ENCODE measurements around the gene UBXN7.
"Not testable (repeated sequence)": the region's sequence is repeated elsewhere in the genome, so short reads cannot be mapped to it uniquely, and the experiment has no call there.

Gene UBXN7

DNA sequence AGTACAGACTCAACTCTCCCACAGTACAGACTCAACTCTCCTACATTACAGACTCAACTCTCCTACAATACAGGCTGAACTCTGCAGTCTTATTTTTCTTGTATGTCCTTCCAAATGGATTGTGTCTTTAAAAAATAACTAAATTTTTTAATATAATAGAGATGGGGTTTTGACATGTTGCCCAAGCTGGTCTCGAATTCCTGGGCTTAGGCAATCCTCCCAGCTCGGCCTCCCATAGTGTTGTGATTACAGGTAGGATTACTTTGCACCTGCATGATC is 31.2 kb upstream of the UBXN7 start:
- ATAC-seq = no peak
- TF ChIP-seq RARB (CRISPR knock-in tag; IDR thresholded peaks at IDR 0.05) (no peak), OSR1 (CRISPR knock-in tag; IDR thresholded peaks at IDR 0.05) (no peak), ARNTL (CRISPR knock-in tag; IDR thresholded peaks at IDR 0.05; ENCODE audit: borderline replicate concordance, low read depth) (no peak), SNAI2 (CRISPR knock-in tag; IDR thresholded peaks at IDR 0.05) (no peak), ZNF70 (CRISPR knock-in tag; IDR thresholded peaks at IDR 0.05) (no peak)
- TF ChIP-seq, protein P1, sequence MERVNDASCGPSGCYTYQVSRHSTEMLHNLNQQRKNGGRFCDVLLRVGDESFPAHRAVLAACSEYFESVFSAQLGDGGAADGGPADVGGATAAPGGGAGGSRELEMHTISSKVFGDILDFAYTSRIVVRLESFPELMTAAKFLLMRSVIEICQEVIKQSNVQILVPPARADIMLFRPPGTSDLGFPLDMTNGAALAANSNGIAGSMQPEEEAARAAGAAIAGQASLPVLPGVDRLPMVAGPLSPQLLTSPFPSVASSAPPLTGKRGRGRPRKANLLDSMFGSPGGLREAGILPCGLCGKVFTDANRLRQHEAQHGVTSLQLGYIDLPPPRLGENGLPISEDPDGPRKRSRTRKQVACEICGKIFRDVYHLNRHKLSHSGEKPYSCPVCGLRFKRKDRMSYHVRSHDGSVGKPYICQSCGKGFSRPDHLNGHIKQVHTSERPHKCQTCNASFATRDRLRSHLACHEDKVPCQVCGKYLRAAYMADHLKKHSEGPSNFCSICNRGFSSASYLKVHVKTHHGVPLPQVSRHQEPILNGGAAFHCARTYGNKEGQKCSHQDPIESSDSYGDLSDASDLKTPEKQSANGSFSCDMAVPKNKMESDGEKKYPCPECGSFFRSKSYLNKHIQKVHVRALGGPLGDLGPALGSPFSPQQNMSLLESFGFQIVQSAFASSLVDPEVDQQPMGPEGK (CRISPR knock-in tag; IDR thresholded peaks at IDR 0.05; ENCODE audit: borderline replicate concordance) = no peak
- TF ChIP-seq, protein P2, sequence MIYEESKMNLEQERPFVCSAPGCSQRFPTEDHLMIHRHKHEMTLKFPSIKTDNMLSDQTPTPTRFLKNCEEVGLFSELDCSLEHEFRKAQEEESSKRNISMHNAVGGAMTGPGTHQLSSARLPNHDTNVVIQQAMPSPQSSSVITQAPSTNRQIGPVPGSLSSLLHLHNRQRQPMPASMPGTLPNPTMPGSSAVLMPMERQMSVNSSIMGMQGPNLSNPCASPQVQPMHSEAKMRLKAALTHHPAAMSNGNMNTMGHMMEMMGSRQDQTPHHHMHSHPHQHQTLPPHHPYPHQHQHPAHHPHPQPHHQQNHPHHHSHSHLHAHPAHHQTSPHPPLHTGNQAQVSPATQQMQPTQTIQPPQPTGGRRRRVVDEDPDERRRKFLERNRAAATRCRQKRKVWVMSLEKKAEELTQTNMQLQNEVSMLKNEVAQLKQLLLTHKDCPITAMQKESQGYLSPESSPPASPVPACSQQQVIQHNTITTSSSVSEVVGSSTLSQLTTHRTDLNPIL (CRISPR knock-in tag; IDR thresholded peaks at IDR 0.05; ENCODE audit: low read depth) = no peak

DNA sequence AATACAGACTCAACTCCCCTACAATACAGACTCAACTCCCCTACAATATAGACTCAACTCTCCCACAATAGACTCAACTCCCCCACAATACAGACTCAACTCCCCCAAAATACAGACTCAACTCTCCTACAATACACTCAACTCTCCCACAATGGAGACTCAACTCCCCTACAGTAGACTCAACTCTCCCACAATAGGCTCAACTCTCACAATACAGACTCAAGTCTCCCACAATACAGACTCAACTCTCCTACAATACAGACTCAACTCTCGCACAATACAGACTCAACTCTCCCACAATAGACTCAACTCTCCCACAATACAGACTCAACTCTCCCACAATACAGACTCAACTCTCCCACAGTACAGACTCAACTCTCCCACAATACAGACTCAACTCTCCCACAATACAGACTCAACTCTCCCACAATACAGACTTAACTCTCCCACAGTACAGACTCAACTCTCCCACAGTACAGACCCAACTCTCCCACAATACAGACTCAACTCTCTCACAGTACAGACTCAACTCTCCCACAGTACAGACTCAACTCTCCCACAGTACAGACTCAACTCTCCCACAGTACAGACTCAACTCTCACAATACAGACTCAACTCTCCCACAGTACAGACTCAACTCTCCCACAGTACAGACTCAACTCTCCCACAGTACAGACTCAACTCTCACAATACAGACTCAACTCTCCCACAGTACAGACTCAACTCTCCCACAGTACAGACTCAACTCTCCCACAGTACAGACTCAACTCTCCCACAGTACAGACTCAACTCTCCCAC is 30.7 kb upstream of the UBXN7 start:
- not testable (repeated sequence) for ATAC-seq

DNA sequence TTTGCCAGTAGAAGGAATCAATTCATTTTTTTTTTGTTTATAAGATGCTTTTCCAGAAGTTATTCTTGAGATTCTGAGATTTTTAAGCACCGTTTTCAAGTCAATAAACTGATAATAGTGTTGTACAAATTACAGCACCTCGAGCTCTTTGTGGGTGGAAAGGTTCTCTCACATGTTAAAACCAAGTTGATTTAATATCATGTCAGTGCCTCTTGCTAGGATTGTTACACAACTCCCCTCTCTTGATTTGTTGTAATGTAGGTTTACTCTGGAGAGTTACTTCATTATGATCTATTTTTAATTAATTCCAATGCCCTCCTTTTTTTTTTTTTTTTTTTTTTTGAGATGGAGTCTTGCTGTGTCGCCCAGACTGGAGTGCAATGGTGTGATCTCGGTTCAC is 25.8 kb upstream of the UBXN7 start:
- no peak for TF ChIP-seq ZC3H10 (CRISPR knock-in tag; IDR thresholded peaks at IDR 0.05)
- TF ChIP-seq, protein P1 (CRISPR knock-in tag; IDR thresholded peaks at IDR 0.05; ENCODE audit: borderline replicate concordance) = no peak
- TF ChIP-seq ZFP3 (CRISPR knock-in tag; IDR thresholded peaks at IDR 0.05) = no peak
- TF ChIP-seq, protein P3, sequence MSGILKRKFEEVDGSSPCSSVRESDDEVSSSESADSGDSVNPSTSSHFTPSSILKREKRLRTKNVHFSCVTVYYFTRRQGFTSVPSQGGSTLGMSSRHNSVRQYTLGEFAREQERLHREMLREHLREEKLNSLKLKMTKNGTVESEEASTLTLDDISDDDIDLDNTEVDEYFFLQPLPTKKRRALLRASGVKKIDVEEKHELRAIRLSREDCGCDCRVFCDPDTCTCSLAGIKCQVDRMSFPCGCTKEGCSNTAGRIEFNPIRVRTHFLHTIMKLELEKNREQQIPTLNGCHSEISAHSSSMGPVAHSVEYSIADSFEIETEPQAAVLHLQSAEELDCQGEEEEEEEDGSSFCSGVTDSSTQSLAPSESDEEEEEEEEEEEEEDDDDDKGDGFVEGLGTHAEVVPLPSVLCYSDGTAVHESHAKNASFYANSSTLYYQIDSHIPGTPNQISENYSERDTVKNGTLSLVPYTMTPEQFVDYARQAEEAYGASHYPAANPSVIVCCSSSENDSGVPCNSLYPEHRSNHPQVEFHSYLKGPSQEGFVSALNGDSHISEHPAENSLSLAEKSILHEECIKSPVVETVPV (CRISPR knock-in tag; IDR thresholded peaks at IDR 0.05) = no peak
- TF ChIP-seq SNAI2 (CRISPR knock-in tag; IDR thresholded peaks at IDR 0.05) = no peak
- no peak for TF ChIP-seq ZFP30 (CRISPR knock-in tag; IDR thresholded peaks at IDR 0.05)
- TF ChIP-seq, protein P4, sequence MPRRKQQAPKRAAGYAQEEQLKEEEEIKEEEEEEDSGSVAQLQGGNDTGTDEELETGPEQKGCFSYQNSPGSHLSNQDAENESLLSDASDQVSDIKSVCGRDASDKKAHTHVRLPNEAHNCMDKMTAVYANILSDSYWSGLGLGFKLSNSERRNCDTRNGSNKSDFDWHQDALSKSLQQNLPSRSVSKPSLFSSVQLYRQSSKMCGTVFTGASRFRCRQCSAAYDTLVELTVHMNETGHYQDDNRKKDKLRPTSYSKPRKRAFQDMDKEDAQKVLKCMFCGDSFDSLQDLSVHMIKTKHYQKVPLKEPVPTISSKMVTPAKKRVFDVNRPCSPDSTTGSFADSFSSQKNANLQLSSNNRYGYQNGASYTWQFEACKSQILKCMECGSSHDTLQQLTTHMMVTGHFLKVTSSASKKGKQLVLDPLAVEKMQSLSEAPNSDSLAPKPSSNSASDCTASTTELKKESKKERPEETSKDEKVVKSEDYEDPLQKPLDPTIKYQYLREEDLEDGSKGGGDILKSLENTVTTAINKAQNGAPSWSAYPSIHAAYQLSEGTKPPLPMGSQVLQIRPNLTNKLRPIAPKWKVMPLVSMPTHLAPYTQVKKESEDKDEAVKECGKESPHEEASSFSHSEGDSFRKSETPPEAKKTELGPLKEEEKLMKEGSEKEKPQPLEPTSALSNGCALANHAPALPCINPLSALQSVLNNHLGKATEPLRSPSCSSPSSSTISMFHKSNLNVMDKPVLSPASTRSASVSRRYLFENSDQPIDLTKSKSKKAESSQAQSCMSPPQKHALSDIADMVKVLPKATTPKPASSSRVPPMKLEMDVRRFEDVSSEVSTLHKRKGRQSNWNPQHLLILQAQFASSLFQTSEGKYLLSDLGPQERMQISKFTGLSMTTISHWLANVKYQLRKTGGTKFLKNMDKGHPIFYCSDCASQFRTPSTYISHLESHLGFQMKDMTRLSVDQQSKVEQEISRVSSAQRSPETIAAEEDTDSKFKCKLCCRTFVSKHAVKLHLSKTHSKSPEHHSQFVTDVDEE (CRISPR knock-in tag; IDR thresholded peaks at IDR 0.05) = no peak
- no peak for TF ChIP-seq TOX (CRISPR knock-in tag; IDR thresholded peaks at IDR 0.05; ENCODE audit: borderline replicate concordance)
- no peak for TF ChIP-seq BACH2 (CRISPR knock-in tag; IDR thresholded peaks at IDR 0.05; ENCODE audit: borderline replicate concordance)
- TF ChIP-seq ARNTL (CRISPR knock-in tag; IDR thresholded peaks at IDR 0.05; ENCODE audit: borderline replicate concordance, low read depth) = no peak
- TF ChIP-seq ZNF70 (CRISPR knock-in tag; IDR thresholded peaks at IDR 0.05) = no peak
- TF ChIP-seq, protein P2 (CRISPR knock-in tag; IDR thresholded peaks at IDR 0.05; ENCODE audit: low read depth) = no peak
- TF ChIP-seq PPARA (CRISPR knock-in tag; IDR thresholded peaks at IDR 0.05; ENCODE audit: borderline replicate concordance) = no peak
- no peak for TF ChIP-seq ESRRG (CRISPR knock-in tag; IDR thresholded peaks at IDR 0.05)
- TF ChIP-seq ZNF8 (CRISPR knock-in tag; IDR thresholded peaks at IDR 0.05) = no peak
- TF ChIP-seq, protein P5, sequence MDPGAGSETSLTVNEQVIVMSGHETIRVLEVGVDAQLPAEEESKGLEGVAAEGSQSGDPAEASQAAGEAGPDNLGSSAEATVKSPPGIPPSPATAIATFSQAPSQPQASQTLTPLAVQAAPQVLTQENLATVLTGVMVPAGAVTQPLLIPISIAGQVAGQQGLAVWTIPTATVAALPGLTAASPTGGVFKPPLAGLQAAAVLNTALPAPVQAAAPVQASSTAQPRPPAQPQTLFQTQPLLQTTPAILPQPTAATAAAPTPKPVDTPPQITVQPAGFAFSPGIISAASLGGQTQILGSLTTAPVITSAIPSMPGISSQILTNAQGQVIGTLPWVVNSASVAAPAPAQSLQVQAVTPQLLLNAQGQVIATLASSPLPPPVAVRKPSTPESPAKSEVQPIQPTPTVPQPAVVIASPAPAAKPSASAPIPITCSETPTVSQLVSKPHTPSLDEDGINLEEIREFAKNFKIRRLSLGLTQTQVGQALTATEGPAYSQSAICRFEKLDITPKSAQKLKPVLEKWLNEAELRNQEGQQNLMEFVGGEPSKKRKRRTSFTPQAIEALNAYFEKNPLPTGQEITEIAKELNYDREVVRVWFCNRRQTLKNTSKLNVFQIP (CRISPR knock-in tag; IDR thresholded peaks at IDR 0.05; ENCODE audit: borderline replicate concordance, low read depth) = no peak
- TF ChIP-seq CSDC2 (CRISPR knock-in tag; IDR thresholded peaks at IDR 0.05) = no peak
- no peak for ATAC-seq

DNA sequence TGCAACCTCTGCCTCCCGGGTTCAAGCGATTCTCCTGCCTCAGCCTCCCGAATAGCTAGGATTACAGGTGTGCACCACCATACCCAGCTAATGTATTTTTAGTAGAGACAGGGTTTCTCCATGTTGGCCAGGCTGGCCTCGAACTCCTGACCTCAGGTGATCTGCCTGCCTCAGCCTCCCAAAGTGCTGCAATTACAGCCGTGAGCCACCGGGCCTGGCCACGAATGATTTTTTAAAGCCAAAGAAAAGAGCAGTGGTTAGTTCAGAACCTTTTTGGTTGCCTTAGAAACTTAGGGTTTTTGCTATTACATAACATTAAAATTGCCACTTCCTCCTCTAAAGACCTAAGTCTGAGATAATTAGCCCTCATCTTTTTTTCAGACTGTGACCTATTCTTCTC is 25.2 kb upstream of the UBXN7 start:
- not testable (repeated sequence) for ATAC-seq

All from SK-N-SH treated with all-trans-retinoic acid at 6 μM for 48 hours (cell line).